HCT116 (cell line): ENCODE data around the gene MRRF. TPM values are rescaled to one million over a fixed set of nuclear protein-coding genes. Genes with fewer than 3 reads are reported as not detected.

Experiments used
- ATAC-seq: fragments of 200-7000 bp; cut with Tn5 transposase; 2 replicates; pipeline ENCODE4 v1.9.1; 2020; ENCODE audit warnings: mild to moderate bottlenecking, moderate library complexity
- BruUV-seq: library from RNA; stranded (reverse); fragments of 400-500 nt; replicated peaks from 2 replicates; lab custom pipeline; 2021; lab: Mats Ljungman, UMichigan
- CTCF ChIA-PET: fragments of 300-600 bp; sonication (Branson Sonifier 250); formaldehyde crosslinking; loops from one replicate; lab custom pipeline; 2021; ENCODE audit warnings: antibody characterized with exemption; lab: Charles Lee
- POLR2A ChIA-PET: fragments of 300-600, 350-600 bp; sonication (Branson Sonifier 250); formaldehyde crosslinking; loops from one replicate; lab custom pipeline; 2021; ENCODE audit warnings: antibody characterized with exemption; lab: Charles Lee
- RAD21 ChIA-PET, 2 experiments: fragments of 300-600 bp; sonication (Branson Sonifier 250); formaldehyde crosslinking; loops; one replicate each; lab custom pipeline; 2023; ENCODE audit warnings: low total read pairs in 2 of 2; ENCODE audit not compliant: uncharacterized antibody in 2 of 2, unreplicated experiment in 2 of 2, low non-redundant PET in 1 of 2; lab: Charles Lee
- DNase-seq: peaks from one replicate; pipeline ENCODE4 v3.0.0-alpha.2; 2010; ENCODE audit warnings: low read depth, low spot score
- H2AFZ ChIP-seq: fragments of 200-600 bp; shearing (Covaris generic), sonication (generic); 2 replicates; pipeline ENCODE4 v1.6.1; 2017; ENCODE audit warnings: low read depth, mixed run types, mixed read lengths, antibody characterized with exemption, low read length; ENCODE audit not compliant: poor library complexity, severe bottlenecking
- H3K27ac ChIP-seq: 2 replicates; pipeline ENCODE4 v1.5.1; 2012; ENCODE audit warnings: low read depth, low read length
- H3K27me3 ChIP-seq: fragments of 200-600 bp; sonication (generic); 2 replicates; pipeline ENCODE4 v1.6.1; 2016; ENCODE audit warnings: mixed run types, low read length, mixed read lengths; ENCODE audit not compliant: insufficient read depth
- H3K36me3 ChIP-seq, 2 experiments: fragments of 200-500 bp in 1 of 2; fragments of 200-600 bp in 1 of 2; sonication (Bioruptor generic) in 1 of 2; sonication (generic) in 1 of 2; 2 replicates each; pipeline versions ENCODE4 v1.5.1 to v1.6.1; 2014 to 2016; ENCODE audit warnings: low read length in 2 of 2, inconsistent platforms in 1 of 2, mixed read lengths in 1 of 2, mixed run types in 1 of 2; ENCODE audit not compliant: insufficient read depth in 2 of 2, control insufficient read depth in 1 of 2
- H3K4me1 ChIP-seq, 2 experiments: fragments of 200-600 bp in 1 of 2; sonication (generic) in 1 of 2; 2 replicates each; pipeline versions ENCODE4 v1.5.1 to v1.6.1; 2012 to 2017; ENCODE audit warnings: low read length in 2 of 2, inconsistent platforms in 1 of 2, mild to moderate bottlenecking in 1 of 2, mixed read lengths in 1 of 2, mixed run types in 1 of 2, moderate library complexity in 1 of 2; ENCODE audit not compliant: insufficient read depth in 2 of 2, control insufficient read depth in 1 of 2
- H3K4me2 ChIP-seq: fragments of 200-600 bp; sonication (generic); 2 replicates; pipeline ENCODE4 v1.6.1; 2017; ENCODE audit warnings: mixed run types, low read length, mixed read lengths
- H3K4me3 ChIP-seq, 2 experiments: fragments of 200-600 bp in 1 of 2; sonication (generic) in 1 of 2; replicated peaks in 1 of 2; 2 replicates each; pipeline ENCODE4 v1.5.1; 2011 to 2016; ENCODE audit warnings: low read length in 2 of 2, control low read depth in 1 of 2, low read depth in 1 of 2, mild to moderate bottlenecking in 1 of 2, mixed read lengths in 1 of 2, mixed run types in 1 of 2
- H3K79me2 ChIP-seq: fragments of 200-600 bp; sonication (generic); 2 replicates; pipeline ENCODE4 v1.6.1; 2017; ENCODE audit warnings: mild to moderate bottlenecking, mixed run types, low read length, moderate library complexity, mixed read lengths; ENCODE audit not compliant: insufficient read depth
- H3K9ac ChIP-seq: fragments of 200-600 bp; sonication (generic); 2 replicates; pipeline ENCODE4 v1.6.1; 2016; ENCODE audit warnings: low read length, mixed read lengths
- H3K9me2 ChIP-seq: fragments of 200-600 bp; sonication (generic), shearing (Covaris generic); 2 replicates; pipeline ENCODE4 v1.6.1; 2017; ENCODE audit warnings: mixed run types, mild to moderate bottlenecking, moderate library complexity; ENCODE audit not compliant: insufficient read depth
- H3K9me3 ChIP-seq, 2 experiments: fragments of 200-500 bp in 1 of 2; fragments of 200-600 bp in 1 of 2; sonication (Bioruptor generic) in 1 of 2; sonication (generic) in 1 of 2; 2 replicates each; pipeline ENCODE4 v1.6.1; 2014 to 2017; ENCODE audit warnings: low read length in 2 of 2, mixed read lengths in 2 of 2, inconsistent platforms in 1 of 2, low read depth in 1 of 2, mild to moderate bottlenecking in 1 of 2, mixed run types in 1 of 2, moderate library complexity in 1 of 2; ENCODE audit not compliant: control insufficient read depth in 1 of 2, insufficient read depth in 1 of 2
- H4K20me1 ChIP-seq: fragments of 200-600 bp; sonication (generic), shearing (Covaris generic); 2 replicates; pipeline ENCODE4 v1.6.1; 2017; ENCODE audit warnings: mixed run types, mild to moderate bottlenecking, moderate library complexity; ENCODE audit not compliant: insufficient read depth
- ELF1 ChIP-seq: IDR thresholded peaks from 2 replicates; pipeline ENCODE4 v1.6.1; 2012; ENCODE audit warnings: low read depth, borderline replicate concordance
- JUND ChIP-seq: IDR thresholded peaks from 2 replicates; pipeline ENCODE4 v1.6.1; 2012
- SP1 ChIP-seq: IDR thresholded peaks from 2 replicates; pipeline ENCODE4 v1.6.1; 2012; ENCODE audit warnings: low read depth
- SRF ChIP-seq: IDR thresholded peaks from 2 replicates; pipeline ENCODE4 v1.6.1; 2012; ENCODE audit warnings: low read depth
- intact Hi-C: fragments of 100-400 bp; cut with micrococcal nuclease; formaldehyde crosslinking; loops from 2 replicates; pipeline ENCODE4 v1.10.0; 2022
- total RNA-seq: library from RNA; stranded (reverse); gene quantifications from one replicate; pipeline ENCODE4 v1.2.1, GENCODE V29; 2021; ENCODE audit not compliant: unreplicated experiment
- TF ChIP-seq, protein P1 (sequence below): IDR thresholded peaks from 2 replicates; pipeline ENCODE4 v1.6.1; 2011; ENCODE audit warnings: mild to moderate bottlenecking, low read length, moderate library complexity; ENCODE audit not compliant: insufficient replicate concordance; ENCODE audit errors: extremely low read depth

MRRF gene
- total RNA-seq, 1 experiment from 2014 or later = 88.6 TPM

DNA sequence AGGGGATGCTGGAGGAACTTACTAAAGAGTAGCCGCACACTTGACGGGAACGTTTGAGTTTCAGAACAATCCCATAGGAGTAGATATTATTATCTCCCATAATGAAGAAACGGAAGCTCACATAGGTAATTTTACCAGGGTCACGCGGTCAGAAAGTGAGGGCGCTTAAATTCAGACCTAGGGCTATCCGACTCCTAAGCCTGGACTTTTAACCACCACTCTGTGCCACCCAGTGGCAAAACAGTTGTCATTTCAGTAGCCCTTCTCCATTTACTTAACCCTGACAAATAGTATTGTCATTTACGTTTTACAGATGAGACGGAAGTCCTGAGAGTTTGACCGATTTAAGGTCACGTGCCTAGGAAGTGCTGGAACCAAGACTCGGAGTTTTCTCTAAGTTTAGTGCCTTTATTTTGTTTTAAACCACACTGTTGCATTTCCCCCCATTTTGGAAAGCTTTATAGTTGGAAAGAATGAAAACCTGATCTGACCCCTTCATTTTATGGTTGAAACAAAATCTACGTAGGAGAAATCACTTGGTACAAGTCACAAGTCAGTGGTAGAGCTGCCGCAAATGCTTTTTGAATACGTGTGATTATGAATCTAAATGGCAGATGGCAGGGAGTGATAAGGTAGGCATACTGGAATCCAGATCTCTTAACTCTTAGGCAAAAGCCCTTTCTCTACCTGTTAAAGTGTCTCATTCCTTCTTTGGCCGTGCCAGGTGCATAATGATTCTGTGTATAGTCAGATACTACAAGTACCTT is 650 bp downstream of the MRRF start:
- peak overlapping the region; percentile 76 for H3K9ac ChIP-seq
- H4K20me1 ChIP-seq = no peaks in the 10 kb centered on the region
- peaks cover 6 to 20% of the 10 kb centered on the region in 2 experiments for H3K4me1 ChIP-seq
- peak overlapping the region; percentile 94 for H3K27ac ChIP-seq
- ATAC-seq (peak; percentile 58), DNase-seq (peak; percentile 18)
- no peaks in the 10 kb centered on the region for H3K9me3 ChIP-seq
- H3K4me2 ChIP-seq = peak overlapping the region; percentile 90
- H3K4me3 ChIP-seq = peak overlapping the region; percentile 82 to 83
- H3K9me2 ChIP-seq = no peaks in the 10 kb centered on the region
- no peaks in the 10 kb centered on the region for H3K27me3 ChIP-seq
- peaks cover 9 to 10% of the 10 kb centered on the region in 2 experiments; a peak in 2 of 4 replicates for H3K36me3 ChIP-seq
- RAD21 ChIA-PET = interaction anchor here in 1 of 2 experiments (0.7 kb wide), 1 partner anchor 150 kb away, joined by 3 read pairs; no protein-coding TSS in a partner anchor
- H2AFZ ChIP-seq = no peak overlapping the region
- TF ChIP-seq ELF1 (peak; percentile 67), JUND (0 out of 2 replicates have a peak, but pooled peaks have one; percentile 19), SRF (0 out of 2 replicates have a peak, but pooled peaks have one; percentile 9), SP1 (no peak)
- TF ChIP-seq, protein P1, sequence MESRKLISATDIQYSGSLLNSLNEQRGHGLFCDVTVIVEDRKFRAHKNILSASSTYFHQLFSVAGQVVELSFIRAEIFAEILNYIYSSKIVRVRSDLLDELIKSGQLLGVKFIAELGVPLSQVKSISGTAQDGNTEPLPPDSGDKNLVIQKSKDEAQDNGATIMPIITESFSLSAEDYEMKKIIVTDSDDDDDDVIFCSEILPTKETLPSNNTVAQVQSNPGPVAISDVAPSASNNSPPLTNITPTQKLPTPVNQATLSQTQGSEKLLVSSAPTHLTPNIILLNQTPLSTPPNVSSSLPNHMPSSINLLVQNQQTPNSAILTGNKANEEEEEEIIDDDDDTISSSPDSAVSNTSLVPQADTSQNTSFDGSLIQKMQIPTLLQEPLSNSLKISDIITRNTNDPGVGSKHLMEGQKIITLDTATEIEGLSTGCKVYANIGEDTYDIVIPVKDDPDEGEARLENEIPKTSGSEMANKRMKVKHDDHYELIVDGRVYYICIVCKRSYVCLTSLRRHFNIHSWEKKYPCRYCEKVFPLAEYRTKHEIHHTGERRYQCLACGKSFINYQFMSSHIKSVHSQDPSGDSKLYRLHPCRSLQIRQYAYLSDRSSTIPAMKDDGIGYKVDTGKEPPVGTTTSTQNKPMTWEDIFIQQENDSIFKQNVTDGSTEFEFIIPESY = no peak
- TF ChIP-seq, all 23 proteins: peak for 3
- POLR2A ChIA-PET = interaction anchor here (1.1 kb wide), 1 partner anchor 166 kb away, joined by 3 read pairs; no protein-coding TSS in a partner anchor
- CTCF ChIA-PET = interaction anchor here (0.7 to 1.4 kb wide), 3 partner anchors 120 to 166 kb away, joined by 3 to 7 read pairs (median 3); no protein-coding TSS in a partner anchor
- peaks cover 92% of the 10 kb centered on the region for H3K79me2 ChIP-seq
- intact Hi-C loops = no loop called here
- TSS peak; percentile 77 for BruUV-seq
